HG02610 (cell line): ENCODE results near the gene DMAC2.
"Not testable (repeated sequence)": the region's sequence is repeated elsewhere in the genome, so short reads cannot be mapped to it uniquely, and the experiment has no call there.

Experiments used
- ATAC-seq: cut with Tn5 transposase; IDR thresholded peaks from one replicate; pipeline ENCODE4 v1.9.1; 2021; ENCODE audit warnings: mild to moderate bottlenecking, moderate library complexity; ENCODE audit not compliant: unreplicated experiment

DMAC2 gene

DNA sequence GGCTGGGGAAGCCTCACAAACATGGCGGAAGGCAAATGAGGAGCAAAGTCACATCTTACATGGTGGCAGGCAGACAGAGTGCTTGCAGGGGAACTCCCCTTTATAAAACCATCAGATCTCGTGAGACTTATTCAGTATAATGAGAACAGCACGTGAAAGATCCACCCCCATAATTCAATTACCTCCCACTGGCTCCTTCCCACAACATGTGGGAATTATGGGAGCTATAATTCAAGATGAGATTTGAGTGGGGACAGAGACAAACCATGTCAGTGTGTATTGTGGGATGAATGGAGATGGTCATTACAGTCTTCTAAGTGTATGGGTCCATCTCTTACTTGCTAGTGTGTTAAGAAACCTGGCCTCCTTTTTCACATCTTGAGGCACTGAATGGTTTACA, 37.7 kb downstream of the DMAC2 start:
- no peak for ATAC-seq

DNA sequence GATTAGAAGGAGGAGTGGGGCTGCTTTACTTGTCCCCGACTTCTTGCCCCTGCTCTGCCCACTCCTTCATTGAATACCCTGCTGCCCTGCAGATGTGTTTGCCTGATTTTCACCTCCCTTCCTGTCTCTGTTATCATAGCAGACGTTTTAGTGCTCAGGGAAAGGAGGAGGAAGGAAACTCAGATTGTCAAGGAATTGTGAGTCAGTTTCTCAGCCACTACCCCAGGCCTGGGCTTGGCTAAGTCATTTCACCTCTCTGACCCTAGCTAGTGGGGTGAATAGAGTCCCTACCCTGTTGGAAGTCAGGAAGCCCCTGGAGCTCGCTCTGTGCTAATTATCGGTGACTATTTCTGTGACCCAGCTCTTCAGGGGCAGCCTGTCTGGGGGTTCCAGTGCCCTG, 38.2 kb downstream of the DMAC2 start:
- ATAC-seq = no peak

DNA sequence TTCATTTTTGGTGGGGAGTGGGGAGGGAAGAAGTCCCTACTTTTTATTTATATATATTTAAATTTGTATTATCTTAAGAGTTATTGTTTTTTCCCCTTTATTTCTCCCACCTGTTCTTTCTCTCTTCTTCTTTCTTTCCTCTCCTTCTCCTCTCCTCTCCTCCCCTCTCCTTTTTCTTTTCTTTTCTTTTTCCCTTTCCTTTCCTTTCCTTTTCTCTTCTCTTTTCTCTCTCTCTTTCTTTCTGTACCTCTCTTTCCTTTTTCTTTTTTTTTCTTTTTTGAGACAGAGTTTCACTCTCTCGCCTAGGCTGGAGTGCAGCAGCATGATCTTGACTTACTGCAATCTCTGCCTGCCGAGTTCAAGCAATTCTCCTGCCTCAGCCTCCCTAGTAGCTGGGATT, 40.2 kb downstream of the DMAC2 start:
- ATAC-seq = no peak

DNA sequence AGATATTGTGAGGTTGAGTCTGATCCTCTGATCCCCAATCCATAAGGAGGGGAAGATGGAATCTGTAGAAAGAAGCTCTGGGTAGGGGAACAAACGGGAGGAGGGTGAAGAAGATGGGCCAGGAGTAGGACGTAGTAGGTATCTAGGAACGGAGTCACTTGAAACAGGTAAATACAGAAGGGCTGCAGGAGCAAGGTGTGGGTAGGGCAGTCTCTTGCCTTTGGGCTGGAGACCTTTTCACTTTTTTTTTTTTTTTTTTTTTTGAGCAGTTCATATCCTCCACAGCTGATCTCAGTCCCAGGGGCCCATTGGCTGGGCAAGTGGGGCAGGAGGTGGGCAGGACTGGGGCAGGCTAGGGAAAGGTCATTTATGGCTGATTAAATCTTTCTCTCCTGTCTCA, 40.6 kb downstream of the DMAC2 start:
- ATAC-seq = no peak

DNA sequence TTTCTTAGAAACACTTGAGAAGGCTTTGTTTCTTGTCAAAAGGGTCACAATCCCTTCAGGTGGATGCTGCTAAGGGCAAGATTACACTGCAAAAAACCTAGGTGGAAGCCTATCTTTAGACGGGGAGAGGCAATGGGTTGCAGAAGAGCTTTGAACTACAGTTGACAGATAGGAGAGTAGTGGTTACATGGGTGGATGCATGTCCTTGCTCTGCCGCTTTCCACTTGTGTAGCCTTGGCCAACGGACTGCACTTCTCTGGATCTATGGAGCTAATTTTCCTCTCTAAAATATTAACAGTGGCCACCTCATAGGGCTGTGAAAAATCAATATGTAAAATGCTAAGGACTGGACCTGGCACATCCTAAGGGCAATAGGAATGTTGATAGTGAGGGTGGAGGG, 41.1 kb downstream of the DMAC2 start:
- ATAC-seq = no peak

DNA sequence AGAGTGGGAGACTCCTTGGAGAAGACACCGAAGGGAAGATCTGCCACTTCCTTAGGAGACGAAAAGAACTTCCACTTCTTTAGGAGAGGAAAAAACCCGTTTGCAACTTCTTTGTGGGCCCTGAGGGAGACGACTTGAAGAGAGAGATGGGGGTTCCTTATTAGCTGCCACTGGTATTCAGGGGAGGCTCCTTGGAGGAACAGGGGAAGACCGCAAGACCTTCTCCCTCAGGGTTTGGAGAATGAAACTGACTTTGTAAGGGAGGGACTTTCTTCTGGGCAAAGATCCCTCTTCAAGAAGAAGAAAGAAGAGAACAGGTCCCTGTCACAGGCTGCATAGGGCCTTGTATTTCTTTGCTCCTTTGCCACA, 41.7 kb downstream of the DMAC2 start:
- no peak for ATAC-seq

DNA sequence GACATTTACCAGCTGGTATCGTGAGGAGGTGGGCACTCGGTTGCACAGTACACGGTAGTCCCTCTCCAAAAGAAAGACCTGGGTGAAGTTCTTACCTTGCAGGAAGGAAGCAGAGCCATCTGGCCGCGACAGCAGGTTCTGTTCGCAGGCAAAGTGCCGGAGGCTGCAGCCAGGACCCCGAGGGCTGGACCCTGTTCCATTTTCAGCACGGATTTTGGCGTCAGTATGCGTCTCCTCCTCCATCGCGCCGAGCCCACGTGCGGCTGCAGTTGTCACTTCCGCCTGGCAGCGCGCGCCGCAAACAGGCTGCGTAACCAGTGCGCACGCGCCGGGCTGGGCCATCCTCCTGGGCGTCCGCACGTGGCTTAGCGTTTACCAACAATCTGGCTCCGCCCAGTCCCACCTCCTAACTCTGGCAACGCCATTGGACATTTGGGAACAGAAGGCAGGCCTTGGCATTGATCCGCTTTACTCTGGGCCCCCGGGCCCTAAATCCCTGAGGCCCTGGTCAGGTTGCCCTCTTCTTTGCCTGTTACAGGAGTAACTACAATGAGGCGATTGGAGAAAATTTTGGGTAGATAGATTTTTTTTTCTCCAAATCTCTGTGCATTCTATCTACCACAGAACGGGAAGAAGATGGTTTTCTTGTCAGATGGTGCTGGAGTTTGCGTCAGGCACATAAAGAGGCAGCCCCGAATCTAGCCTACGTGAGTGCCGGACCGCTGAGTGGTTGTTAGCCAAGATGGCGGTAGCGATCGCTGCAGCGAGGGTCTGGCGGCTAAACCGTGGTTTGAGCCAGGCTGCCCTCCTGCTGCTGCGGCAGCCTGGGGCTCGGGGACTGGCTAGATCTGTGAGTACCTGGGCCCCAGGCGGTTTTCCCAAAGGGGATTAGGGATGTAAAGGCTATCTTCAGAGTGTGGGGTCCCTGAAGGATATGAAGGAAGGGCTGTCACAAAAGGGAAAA, 42.3 kb downstream of the DMAC2 start, which contains the start of the genes BCKDHA and EXOSC5:
Gene BCKDHA (plus strand): TSS at position 733 of the 964 bp plus-strand sequence. CDS start 10 bp downstream, at position 743.
Gene EXOSC5 (minus strand): TSS at position 274 of the 964 bp plus-strand sequence. CDS start 31 bp downstream, at position 243.
- peak; percentile 86 for ATAC-seq

DNA sequence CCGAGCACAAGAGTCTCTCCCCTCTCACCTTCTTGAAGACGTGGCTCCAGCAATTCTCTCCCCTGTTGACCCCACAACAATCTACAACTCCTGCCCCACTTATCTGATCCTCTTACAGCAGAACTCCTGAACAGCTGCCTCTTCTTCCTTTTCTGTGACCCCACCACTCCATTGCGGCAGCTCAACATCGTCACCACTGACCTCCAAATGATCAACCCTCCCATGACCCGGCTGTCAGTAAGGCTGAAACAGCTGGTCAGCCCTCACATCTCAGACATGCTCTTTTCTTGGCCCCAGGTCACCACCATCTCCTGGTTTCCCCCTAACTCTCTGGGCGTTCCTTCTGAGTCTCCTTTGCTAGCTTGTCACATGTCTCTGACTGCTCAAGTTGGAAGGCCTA, 44.4 kb downstream of the DMAC2 start:
- ATAC-seq = no peak

DNA sequence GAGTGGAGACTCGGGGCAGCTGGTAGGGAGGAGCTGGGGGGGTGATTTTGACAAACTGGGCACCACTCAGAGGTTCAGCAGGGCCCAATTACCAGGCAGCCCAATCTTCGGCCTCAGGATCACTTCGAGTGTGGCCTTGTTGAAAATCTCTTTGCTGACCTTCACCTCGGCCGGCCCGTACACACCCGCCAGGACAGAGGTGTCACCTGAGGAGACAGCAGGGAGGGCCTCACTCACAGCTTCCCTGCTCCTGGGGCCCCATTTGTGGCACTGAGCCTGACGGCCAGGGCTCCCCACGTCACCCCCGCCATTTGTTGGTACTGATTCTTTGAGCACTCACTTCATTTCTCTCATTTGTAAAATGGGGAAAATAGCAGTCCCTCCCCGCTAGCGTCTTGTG, 46.9 kb downstream of the DMAC2 start:
- no peak for ATAC-seq

DNA sequence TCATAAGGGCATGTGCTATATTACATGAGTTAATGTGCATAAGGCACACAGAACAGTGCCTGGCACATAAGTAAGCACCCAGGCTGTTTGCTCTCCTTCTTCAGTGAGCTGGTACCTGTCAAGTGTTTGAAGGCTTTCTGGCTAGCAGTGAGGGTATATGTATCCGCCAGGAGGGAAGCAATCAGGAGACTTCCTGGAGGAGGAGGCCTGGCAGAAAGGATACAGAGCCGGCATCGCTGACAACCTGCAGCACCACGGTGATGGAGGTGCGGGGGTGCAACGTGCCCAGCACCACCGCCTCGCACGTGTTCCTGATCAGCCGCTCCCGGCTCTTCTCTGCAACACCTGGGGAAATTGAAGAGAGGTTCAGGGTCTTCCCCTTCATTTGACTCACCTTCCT, 48.1 kb downstream of the DMAC2 start:
- no peak for ATAC-seq

DNA sequence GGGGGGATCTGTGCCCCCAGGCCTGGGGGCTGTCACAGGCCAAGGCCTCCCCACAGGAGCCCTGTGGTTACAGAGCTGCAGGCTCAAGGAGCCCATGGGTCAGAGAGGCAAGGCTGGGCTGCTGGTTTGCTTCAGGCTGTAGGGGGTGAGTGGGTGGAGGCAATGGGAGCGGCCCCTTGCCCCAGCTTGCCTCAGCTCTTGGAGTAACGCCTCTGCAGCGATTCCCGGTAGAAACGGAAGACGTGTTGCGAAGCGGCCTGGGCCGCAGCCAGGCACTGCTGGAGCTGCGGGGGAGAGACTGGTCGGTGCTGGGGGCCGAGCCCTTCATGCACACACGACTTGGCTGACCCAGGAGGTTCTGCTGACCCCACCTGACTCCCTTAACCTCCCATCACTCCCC, 53.3 kb downstream of the DMAC2 start:
- no peak for ATAC-seq

DNA sequence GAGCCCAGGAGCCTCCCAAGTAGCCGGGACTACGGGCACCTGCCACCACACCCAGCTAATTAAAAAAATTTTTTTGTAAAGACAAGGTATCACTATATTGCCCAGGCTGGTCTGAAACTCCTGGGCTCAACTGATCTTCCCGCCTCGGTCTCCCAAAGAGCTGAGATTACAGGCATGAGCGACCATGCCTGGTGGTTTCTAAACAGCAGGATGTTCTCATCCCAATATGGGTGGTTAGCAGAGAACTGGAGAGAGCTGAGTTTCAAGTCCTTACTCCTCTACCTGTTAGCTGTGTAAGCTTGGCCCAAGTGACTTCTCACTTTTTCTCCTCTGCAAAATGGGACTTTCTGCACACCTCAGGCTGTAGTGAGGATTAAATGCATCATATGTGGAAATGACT, 55.4 kb downstream of the DMAC2 start:
- ATAC-seq = no peak

DNA sequence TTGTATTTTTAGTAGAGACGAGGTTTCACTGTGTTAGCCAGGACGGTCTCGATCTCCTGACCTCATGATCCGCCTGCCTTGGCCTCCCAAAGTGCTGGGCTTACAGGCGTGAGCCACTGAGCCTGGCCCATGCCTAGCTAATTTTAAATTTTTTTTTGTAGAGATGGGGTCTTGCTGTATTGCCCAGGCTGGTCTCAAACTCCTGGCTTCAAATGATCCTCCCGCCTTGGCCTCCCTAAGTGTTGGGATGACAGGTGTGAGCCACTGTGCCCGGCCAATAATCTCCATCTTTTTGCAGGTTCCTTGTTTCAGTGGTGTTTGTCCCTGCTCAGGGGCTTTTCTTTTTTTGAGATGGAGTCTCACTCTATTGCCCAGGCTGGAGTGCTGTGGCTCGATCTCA, 58.2 kb downstream of the DMAC2 start:
- not testable (repeated sequence) for ATAC-seq
